ENCODE measurements around the gene ZNF582.
"Not testable (repeated sequence)": the region's sequence is repeated elsewhere in the genome, so short reads cannot be mapped to it uniquely, and the experiment has no call there.

The ZNF582 gene

DNA sequence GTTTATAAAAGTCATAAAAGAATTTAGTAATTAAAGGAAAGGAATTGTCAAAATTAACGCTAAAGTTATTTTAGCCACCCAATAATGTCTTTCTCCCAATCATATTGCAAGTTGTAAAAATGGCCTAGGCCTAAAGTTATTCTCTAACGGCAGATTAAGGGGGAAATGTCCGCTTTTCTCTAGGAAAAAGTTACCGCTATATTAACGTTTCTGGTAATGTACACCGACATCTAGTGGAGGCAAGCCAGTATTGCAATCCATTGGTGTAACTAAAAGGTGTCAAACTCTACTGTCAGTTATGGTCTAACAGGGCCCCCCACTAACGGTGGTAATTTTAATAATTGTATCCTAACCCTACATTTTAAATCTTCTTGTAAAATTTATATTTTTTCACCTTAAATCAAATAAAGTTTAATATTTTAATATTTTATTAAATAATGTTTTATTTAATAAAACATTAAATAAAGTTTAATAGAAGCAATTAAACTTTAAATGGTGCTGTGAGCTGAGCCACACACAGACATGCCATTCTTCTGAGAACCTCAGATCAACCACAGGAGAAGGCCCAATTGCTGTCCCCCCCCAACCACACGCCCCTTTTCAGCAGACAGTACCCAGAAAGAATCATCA is 42.8 kb downstream of the ZNF582 start:
- DNase-seq = peak; percentile 66

DNA sequence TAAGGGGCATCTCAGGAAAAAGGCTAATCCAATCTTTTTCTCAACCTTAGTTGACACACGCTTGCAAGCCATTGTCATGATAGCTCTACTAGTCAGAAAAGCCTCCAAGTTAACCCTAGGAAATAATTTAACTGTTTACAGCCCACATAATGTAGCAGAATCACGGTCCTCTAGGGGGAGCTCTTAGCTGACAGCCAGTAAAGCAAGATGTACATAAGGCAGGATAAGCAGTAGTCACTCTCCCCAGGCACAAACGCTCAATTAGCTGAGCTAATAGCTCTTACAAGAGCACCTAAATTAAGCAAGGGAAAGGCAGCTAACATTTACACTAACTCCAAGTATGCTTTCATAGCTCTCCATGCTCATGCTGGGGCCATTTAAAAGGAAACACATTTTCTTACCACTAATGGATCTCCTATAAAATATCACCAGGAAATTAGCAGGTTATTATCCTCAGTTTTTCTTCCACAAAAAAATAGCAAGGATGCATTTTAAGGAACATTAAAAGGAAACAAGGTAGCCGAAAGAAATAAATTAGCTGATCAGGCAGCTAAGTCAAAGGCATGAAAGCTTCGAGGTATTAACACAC is 45.0 kb downstream of the ZNF582 start:
- peak; percentile 5 for DNase-seq

DNA sequence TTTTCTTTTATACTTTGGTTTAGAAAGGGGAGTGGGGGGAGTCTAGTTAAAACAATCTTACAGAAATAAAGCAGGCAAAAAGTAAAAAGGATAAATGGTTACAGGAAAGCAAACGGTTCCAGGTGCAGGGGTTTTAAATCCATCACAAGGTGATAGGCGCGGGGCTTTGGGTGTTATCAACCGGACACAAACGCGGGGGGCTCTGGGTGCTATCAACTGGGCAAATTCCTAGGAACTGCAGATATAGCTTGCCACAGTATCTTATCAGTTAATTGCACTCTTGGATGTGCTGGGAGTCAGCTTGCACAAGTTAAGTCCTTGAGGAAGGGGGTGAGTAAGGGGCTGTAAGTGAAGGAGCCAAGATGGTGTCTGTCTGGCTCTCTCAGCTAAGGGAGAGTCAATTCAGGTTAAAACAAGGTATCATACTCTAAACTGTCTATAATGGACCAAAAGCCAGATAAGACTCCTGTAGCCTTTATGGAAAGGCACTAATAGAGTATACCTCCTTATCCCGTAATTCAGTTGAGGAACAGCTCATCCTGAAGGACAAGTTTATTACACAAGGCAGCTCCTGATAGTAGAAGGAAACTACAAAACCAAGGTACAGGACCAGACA is 46.1 kb downstream of the ZNF582 start:
- DNase-seq = no peak

DNA sequence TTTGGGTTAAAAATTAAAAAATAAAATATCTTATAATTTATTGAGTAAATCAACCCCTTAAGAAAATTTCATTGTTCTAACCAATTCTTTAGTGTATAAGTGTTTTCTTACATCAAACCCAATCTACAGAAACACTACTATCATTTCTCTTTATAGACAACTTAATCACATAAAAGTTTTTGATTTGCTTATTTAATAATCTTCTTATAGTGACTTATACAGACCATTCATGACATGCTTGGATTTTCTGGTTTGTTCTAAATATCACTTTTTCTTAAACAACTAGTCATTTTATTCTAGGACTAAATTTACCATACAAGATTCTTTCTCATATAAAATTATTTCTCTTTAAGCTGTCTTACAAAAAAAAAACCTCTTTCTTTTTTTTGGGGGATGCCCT is 51.4 kb downstream of the ZNF582 start:
- DNase-seq = no peak

DNA sequence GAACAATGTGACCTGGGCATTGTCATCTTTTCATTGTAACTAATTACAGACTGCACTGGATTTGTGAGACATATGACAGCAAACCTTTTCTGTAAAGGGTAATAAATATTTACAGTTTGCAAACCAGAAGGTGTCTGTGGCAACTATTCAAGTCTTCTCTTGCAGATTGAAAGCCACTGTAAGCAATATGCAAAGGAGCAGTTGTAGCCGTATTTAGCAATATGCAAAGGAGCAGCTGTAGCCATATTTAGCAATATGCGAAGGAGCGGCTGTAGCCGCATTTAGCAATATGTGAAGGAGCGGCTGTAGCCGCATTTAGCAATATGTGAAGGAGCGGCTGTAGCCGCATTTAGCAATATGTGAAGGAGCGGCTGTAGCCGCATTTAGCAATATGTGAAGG is 54.3 kb downstream of the ZNF582 start:
- not testable (repeated sequence) for DNase-seq

DNA sequence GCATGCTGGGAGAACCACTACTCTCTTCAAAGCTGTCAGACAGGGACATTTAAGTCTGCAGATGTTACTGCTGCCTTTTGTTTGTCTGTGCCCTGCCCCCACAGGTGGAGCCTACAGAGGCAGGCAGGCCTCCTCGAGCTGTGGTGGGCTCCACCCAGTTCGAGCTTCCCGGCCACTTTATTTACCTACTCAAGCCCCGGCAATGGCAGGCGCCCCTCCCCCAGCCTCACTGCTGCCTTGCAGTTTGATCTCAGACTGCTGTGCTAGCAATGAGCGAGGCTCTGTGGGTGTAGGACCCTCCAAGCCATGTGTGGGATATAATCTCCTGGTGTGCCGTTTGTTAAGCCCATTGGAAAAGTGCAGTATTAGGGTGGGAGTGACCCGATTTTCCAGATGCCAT is 56.3 kb downstream of the ZNF582 start:
- not testable (repeated sequence) for DNase-seq

DNA sequence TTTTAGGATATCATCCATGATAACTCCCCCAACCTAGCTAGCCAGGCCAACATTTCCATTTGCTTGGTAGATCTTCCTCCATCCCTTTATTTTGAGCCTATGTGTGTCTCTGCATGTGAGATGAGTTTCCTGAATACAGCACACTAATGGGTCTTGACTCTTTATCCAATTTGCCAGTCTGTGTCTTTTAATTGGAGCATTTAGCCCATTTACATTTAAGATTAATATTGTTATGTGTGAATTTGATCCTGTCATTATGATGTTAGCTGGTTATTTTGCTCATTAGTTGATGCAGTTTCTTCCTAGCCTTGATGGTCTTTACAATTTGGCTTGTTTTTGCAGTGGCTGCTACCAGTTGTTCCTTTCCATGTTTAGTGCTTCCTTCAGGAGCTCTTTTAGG is 58.0 kb downstream of the ZNF582 start:
- not testable (repeated sequence) for DNase-seq

DNA sequence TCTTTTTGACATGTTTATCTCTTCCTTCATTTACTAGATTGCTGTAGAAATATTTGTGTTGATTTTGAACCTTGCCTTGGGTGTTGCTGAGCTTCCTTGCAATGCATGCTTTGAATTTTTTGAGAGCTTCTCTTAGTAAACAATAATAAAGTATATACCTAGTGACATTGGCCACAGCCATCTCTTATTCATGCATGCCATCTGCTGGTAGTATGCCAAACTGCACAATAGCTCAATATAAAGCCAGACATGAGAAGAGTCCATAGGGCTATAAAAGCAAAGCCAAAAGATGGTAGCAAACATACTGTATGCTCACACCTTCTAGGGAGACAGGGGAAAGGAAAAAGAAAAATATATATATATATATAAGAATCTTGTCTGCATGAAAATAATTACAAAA is 59.8 kb downstream of the ZNF582 start:
- DNase-seq = peak; percentile 63

Measured in CD4-positive, alpha-beta T cell treated with Interleukin-21 for 1 hour (primary cell).